Mammary epithelial cell (primary cell): ENCODE measurements around the gene FBXO31.

ENCODE experiments used
- EZH2 ChIP-seq: IDR thresholded peaks from 2 replicates; pipeline ENCODE4 v1.6.1; 2012; ENCODE audit warnings: low read length, inconsistent platforms, borderline replicate concordance
- TF ChIP-seq, protein P1 (sequence below), 2 donors: IDR thresholded peaks in 1 of 2; conservative IDR thresholded peaks in 1 of 2; 2 replicates each; pipeline ENCODE4 v1.5.1; 2011 to 2012; ENCODE audit warnings: inconsistent platforms in 2 of 2, low read length in 2 of 2, mild to moderate bottlenecking in 2 of 2, control low read depth in 1 of 2, low read depth in 1 of 2; ENCODE audit not compliant: insufficient read depth in 1 of 2; ENCODE audit errors: extremely low read depth in 1 of 2

DNA sequence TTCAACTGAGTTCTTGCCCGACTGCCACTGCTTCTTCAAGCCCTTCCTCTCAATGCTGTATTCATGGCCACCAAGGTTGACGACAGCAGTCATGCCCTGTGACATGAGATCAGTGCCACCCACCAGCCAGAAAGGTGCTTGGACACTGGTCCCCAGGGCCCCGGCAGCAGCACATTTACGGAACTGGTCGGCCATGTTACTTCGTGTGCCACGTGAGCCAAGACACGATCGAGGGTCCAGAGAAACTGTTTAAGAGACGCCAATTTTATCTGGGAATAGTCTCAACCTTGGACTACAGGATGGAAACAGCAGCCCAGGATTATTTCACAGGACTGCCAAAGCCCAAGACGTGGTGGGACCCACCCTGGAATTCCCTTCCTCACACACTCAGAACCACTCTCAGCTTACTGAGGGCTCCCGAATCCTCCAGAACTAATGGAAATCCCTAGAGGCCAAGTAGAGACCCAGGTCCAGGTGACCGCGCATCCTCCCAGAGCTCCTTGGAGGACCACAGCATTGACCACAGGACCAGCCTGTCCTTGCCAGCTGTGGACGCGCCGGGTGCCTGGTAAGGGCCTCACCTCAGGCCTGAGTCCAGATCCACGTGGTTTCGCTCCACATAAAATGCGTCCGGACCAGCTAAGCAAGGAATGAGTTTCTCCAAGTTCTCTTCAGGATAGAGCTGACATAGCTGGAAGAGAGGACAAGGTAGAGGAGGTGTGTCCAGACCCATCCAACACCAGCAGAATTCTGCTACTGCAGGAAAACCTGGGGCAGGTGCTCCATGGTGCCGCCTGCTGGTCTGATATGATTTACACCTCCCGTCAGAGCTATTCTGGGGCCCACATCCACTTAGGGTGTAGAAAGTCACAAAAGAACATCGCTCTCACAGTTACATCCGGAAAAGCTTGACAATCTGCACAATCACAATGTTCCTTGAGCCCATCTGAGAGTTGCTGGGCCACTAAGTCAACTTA lies 36.7 kb upstream of the FBXO31 start:
- TF ChIP-seq, protein P1, sequence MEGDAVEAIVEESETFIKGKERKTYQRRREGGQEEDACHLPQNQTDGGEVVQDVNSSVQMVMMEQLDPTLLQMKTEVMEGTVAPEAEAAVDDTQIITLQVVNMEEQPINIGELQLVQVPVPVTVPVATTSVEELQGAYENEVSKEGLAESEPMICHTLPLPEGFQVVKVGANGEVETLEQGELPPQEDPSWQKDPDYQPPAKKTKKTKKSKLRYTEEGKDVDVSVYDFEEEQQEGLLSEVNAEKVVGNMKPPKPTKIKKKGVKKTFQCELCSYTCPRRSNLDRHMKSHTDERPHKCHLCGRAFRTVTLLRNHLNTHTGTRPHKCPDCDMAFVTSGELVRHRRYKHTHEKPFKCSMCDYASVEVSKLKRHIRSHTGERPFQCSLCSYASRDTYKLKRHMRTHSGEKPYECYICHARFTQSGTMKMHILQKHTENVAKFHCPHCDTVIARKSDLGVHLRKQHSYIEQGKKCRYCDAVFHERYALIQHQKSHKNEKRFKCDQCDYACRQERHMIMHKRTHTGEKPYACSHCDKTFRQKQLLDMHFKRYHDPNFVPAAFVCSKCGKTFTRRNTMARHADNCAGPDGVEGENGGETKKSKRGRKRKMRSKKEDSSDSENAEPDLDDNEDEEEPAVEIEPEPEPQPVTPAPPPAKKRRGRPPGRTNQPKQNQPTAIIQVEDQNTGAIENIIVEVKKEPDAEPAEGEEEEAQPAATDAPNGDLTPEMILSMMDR (conservative IDR thresholded peaks at IDR 0.05 in 1 of 2, IDR thresholded peaks at IDR 0.05 in 1 of 2; ENCODE audit: extremely low read depth in 1 of 2, insufficient read depth in 1 of 2, low read depth in 1 of 2, low read length in 2 of 2) = peak; percentile 33 to 49
- TF ChIP-seq EZH2 = no peak
